ENCODE data around the gene GALNT2. TPM values are rescaled to one million over a fixed set of nuclear protein-coding genes. Genes with fewer than 3 reads are reported as not detected.
A peak's percentile ranks its signal among the peaks of the same experiment; 100 is the strongest.

The GALNT2 gene
- total and polyA plus RNA-seq, 2 experiments from 2014 or later: 17.8 to 48.3 TPM

GRCh38 chr1:230147253-230148125, 80.5 kb downstream of the GALNT2 start:
- TF ChIP-seq ZNF114 (CRISPR knock-in tag; IDR thresholded peaks at IDR 0.05) (no peak), ZNF331 (CRISPR knock-in tag; IDR thresholded peaks at IDR 0.05; ENCODE audit: low read depth) (no peak), STAT1 (IDR thresholded peaks at IDR 0.05; ENCODE audit: unreplicated experiment) (no peak), CTCF (conservative IDR thresholded peaks at IDR 0.05; ENCODE audit: low read depth in 2 of 2) (no peak), CREB1 (CRISPR knock-in tag; IDR thresholded peaks at IDR 0.05; ENCODE audit: low read depth) (no peak), REST (IDR thresholded peaks at IDR 0.05; ENCODE audit: unreplicated experiment) (no peak), POLR2AphosphoS5 (IDR thresholded peaks at IDR 0.05; ENCODE audit: low read depth) (no peak), EZH2phosphoT487 (IDR thresholded peaks at IDR 0.05; ENCODE audit: unreplicated experiment) (no peak), NANOG (IDR thresholded peaks at IDR 0.05; ENCODE audit: borderline replicate concordance) (no peak), EZH2 (IDR thresholded peaks at IDR 0.05; ENCODE audit: low read depth, unreplicated experiment) (no peak), JUNB (IDR thresholded peaks at IDR 0.05; ENCODE audit: unreplicated experiment) (no peak), ETS1 (IDR thresholded peaks at IDR 0.05) (no peak), ZNF462 (CRISPR knock-in tag; IDR thresholded peaks at IDR 0.05) (no peak)
- Histone ChIP-seq H3K4me2 (no peak overlapping the region), H2AFZ (no peak overlapping the region), H3K27ac (ENCODE audit: low read depth) (no peak overlapping the region), H3K27me3 (ENCODE audit: insufficient read depth) (no peaks in the 10 kb centered on the region), H3F3A (replicated peaks; ENCODE audit: low read depth) (no peaks in the 10 kb centered on the region), H3K4me3 (no peak overlapping the region), H3K4me1 (ENCODE audit: insufficient read depth) (peaks cover 20% of the 10 kb centered on the region), H4K20me1 (replicated peaks; ENCODE audit: insufficient read depth) (peaks cover 8% of the 10 kb centered on the region), H3K79me2 (replicated peaks; ENCODE audit: insufficient read depth) (peaks cover 44% of the 10 kb centered on the region), H3K9me2 (ENCODE audit: insufficient read depth) (peaks cover 10% of the 10 kb centered on the region), H3K36me3 (ENCODE audit: insufficient read depth) (no peaks in the 10 kb centered on the region)
- Mint-ChIP-seq H3K27ac (peak overlapping the region; percentile 78), H3K9me3 (no peaks in the 10 kb centered on the region), H3K4me1 (peaks cover 62% of the 10 kb centered on the region), H3K27me3 (ENCODE audit: insufficient read depth, low read depth, poor library complexity) (peaks cover 6% of the 10 kb centered on the region), H3K36me3 (ENCODE audit: low read depth) (no peaks in the 10 kb centered on the region; the same call in 2 of the 3 replicates), H3K4me3 (no peak overlapping the region)
- ATAC-seq (no peak), DNase-seq (ENCODE audit: low spot score) (no peak)

Measured in GM23338 (cell line).